NCI-H2107 treated with DMSO at 0.1 percent for 48 hours (cell line): ENCODE data around the gene TMC3.

ENCODE experiments used
- DNase-seq: peaks from one replicate; lab custom pipeline; 2025; ENCODE audit not compliant: unreplicated experiment; lab: John Stamatoyannopoulos, UW

The TMC3 gene

GRCh38 chr15:81385721-81386076 lies 11.7 kb upstream of the TMC3 start:
- DNase-seq, result no peak

GRCh38 chr15:81384891-81385720 lies 11.1 kb upstream of the TMC3 start:
- no peak for DNase-seq

GRCh38 chr15:81381720-81382119 lies 7.7 kb upstream of the TMC3 start:
- no peak for DNase-seq

GRCh38 chr15:81380668-81381067 lies 6.7 kb upstream of the TMC3 start:
- no peak for DNase-seq

- no peak for DNase-seq
Observed at GRCh38 chr15:81380203-81380602, 6.2 kb upstream of the TMC3 start.

GRCh38 chr15:81379269-81379668 lies 5.3 kb upstream of the TMC3 start:
- DNase-seq, result no peak

- DNase-seq, result no peak
Observed at GRCh38 chr15:81378443-81378842, 4.4 kb upstream of the TMC3 start.

- no peak for DNase-seq
Observed at GRCh38 chr15:81377871-81378270, 3.9 kb upstream of the TMC3 start.

- DNase-seq, result no peak
Observed at GRCh38 chr15:81376231-81376630, 2.2 kb upstream of the TMC3 start.

GRCh38 chr15:81375461-81375860 lies 1.4 kb upstream of the TMC3 start:
- no peak for DNase-seq

- DNase-seq, result no peak
Observed at GRCh38 chr15:81373176-81373575, 837 bp downstream of the TMC3 start.

GRCh38 chr15:81372575-81372974 lies 1.4 kb downstream of the TMC3 start:
- no peak for DNase-seq

- DNase-seq, result no peak
Observed at GRCh38 chr15:81363718-81364500, 10.1 kb downstream of the TMC3 start.

GRCh38 chr15:81363276-81363675 lies 10.7 kb downstream of the TMC3 start:
- DNase-seq, result no peak

GRCh38 chr15:81362790-81363189 lies 11.2 kb downstream of the TMC3 start:
- DNase-seq, result no peak

GRCh38 chr15:81361891-81362290 lies 12.1 kb downstream of the TMC3 start:
- no peak for DNase-seq

GRCh38 chr15:81360491-81360890 lies 13.5 kb downstream of the TMC3 start:
- DNase-seq, result no peak

- no peak for DNase-seq
Observed at GRCh38 chr15:81358248-81358647, 15.8 kb downstream of the TMC3 start.

- DNase-seq, result no peak
Observed at GRCh38 chr15:81357180-81357686, 16.8 kb downstream of the TMC3 start.

GRCh38 chr15:81356252-81356651 lies 17.8 kb downstream of the TMC3 start:
- DNase-seq, result no peak

GRCh38 chr15:81351651-81352050 lies 22.4 kb downstream of the TMC3 start:
- DNase-seq, result no peak

GRCh38 chr15:81349271-81349670 lies 24.7 kb downstream of the TMC3 start:
- DNase-seq, result no peak
